Adrenal gland (tissue), 12 donors: ENCODE results near the gene PARP3. TPM values are rescaled to one million over a fixed set of nuclear protein-coding genes. Genes with fewer than 3 reads are reported as not detected.

Source experiments
- DNase-seq, 7 donors: peaks; one replicate each; pipeline ENCODE4 v3.0.0-alpha.2; 2019 to 2020
- H3K27ac ChIP-seq, 5 donors: fragments of 200-600 bp; sonication (generic) in 4 of 5; 1 replicate in 3 of 5; 2 replicates in 2 of 5; pipeline versions ENCODE4 v1.5.1 to v1.8.0; 2016 to 2020; ENCODE audit warnings: mild to moderate bottlenecking in 1 of 5
- H3K27me3 ChIP-seq: fragments of 200-600 bp; 2 replicates; pipeline ENCODE4 v1.8.0; 2021
- H3K36me3 ChIP-seq, 2 donors: fragments of 200-600 bp; replicated peaks in 1 of 2; 1 replicate in 1 of 2; 2 replicates in 1 of 2; pipeline versions ENCODE4 v1.5.1 to v1.8.0; 2018 to 2022
- H3K4me1 ChIP-seq, 2 donors: fragments of 200-600 bp; replicated peaks in 1 of 2; 1 replicate in 1 of 2; 2 replicates in 1 of 2; pipeline versions ENCODE4 v1.5.1 to v1.8.0; 2018 to 2021
- H3K4me3 ChIP-seq, 4 donors: fragments of 200-600 bp; sonication (generic) in 3 of 4; one replicate each; pipeline ENCODE4 v1.5.1; 2016 to 2018
- H3K9me3 ChIP-seq, 3 donors: fragments of 200-600 bp; sonication (generic) in 1 of 3; replicated peaks in 1 of 3; 1 replicate in 2 of 3; 2 replicates in 1 of 3; pipeline versions ENCODE4 v1.5.1 to v1.8.0; 2016 to 2021
- POLR2A ChIP-seq, 2 donors: fragments of 450-650 bp; IDR thresholded peaks; one replicate each; pipeline ENCODE4 v1.6.1; 2017; ENCODE audit warnings: antibody characterized with exemption in 2 of 2, mild to moderate bottlenecking in 2 of 2, moderate library complexity in 1 of 2
- WGBS, 4 donors: extraction: QIAGEN DNeasy Blood & Tissue Kit in 2 of 4; methylation state at CpG; one replicate each; pipeline versions ENCODE4 v1.1.5 to v1.1.7; 2013 to 2017; 5-methylcytosine and 5-hydroxymethylcytosine counted together
- intact Hi-C, 2 donors: fragments of 100-400 bp; cut with DNase I; formaldehyde crosslinking; loops; one replicate each; pipeline versions ENCODE4 v1.14.1 to v1.15.0; 2022 to 2023
- polyA plus RNA-seq, 3 donors: library from polyadenylated mRNA; stranded (reverse); fragments of 200-250 nt in 2 of 3; fragments of 350-450 nt in 1 of 3; fragmentation: Illumina TruSeq in 1 of 3; extraction: RNeasy Lipid Tissue Mini Kit (QIAGEN cat#74804) in 1 of 3; gene quantifications; one replicate each; pipeline ENCODE4 v1.2.3, GENCODE V29; 2013 to 2014
- total RNA-seq, 9 donors: library from RNA; depleted of rRNA in 4 of 9; stranded (reverse); fragments of >200 nt in 4 of 9; fragments of 120-200 nt in 1 of 9; fragmentation: NEBNext Ultra II Directional in 1 of 9; extraction: Animal tissue kit (Norgen Biotek cat#: 25700) in 1 of 9; gene quantifications; one replicate each; pipeline versions ENCODE4 v1.1.0 to v1.2.4, GENCODE V29; 2013 to 2023
- TF ChIP-seq, protein P1 (sequence below), 6 experiments: fragments of 450-650 bp in 4 of 6; fragments of 200-600 bp in 2 of 6; sonication (generic) in 1 of 6; IDR thresholded peaks; 1 replicate in 5 of 6; 2 replicates in 1 of 6; pipeline versions ENCODE4 v1.5.1 to v1.8.0; 2016 to 2021; ENCODE audit warnings: antibody characterized with exemption in 6 of 6, mild to moderate bottlenecking in 2 of 6, moderate library complexity in 1 of 6
- donor health status: healthy with polysubstance abuse.
- donor health status: Bipolar disorder and iron deficiency.
- donor health status: DM: yes; HTN: yes; CAD: no.
- donor health status: DM: no; HTN: no; CAD: no.
- donor health status: DM: no; HTN: no; CAD: no.
- donor health status: DM: yes; HTN: yes; CAD: no.

The PARP3 gene
- total and polyA plus RNA-seq, 12 donors = 7.8 to 94.1 (median 60.4) TPM

DNA sequence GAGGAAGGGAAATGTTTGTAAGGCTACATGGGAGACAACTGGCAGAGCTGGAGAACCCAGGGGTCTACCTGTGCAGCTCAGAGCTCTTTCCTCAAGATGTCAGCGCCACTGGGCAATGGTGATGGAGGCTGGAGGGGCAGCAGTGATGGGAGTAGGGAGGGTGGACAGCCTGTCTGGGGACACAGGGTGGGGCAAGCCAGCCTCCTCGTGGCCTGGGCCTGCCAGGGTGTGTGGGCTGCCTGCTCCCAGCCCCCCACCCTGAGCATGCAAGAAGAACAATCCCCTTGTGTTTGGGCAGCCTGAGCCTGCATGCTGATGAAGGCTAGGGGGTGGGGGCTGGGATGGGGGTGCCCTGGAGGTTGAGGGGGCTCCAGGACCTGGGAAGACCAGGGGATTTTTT, 23.9 kb downstream of the PARP3 start:
- intact Hi-C loops = no loop called here
- TF ChIP-seq, protein P1, sequence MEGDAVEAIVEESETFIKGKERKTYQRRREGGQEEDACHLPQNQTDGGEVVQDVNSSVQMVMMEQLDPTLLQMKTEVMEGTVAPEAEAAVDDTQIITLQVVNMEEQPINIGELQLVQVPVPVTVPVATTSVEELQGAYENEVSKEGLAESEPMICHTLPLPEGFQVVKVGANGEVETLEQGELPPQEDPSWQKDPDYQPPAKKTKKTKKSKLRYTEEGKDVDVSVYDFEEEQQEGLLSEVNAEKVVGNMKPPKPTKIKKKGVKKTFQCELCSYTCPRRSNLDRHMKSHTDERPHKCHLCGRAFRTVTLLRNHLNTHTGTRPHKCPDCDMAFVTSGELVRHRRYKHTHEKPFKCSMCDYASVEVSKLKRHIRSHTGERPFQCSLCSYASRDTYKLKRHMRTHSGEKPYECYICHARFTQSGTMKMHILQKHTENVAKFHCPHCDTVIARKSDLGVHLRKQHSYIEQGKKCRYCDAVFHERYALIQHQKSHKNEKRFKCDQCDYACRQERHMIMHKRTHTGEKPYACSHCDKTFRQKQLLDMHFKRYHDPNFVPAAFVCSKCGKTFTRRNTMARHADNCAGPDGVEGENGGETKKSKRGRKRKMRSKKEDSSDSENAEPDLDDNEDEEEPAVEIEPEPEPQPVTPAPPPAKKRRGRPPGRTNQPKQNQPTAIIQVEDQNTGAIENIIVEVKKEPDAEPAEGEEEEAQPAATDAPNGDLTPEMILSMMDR (IDR thresholded peaks at IDR 0.05) = no peak
- no peak for TF ChIP-seq POLR2A (IDR thresholded peaks at IDR 0.05)
- 85 to 100% (median 89%) methylated on average over 1 to 2 of the region's 2 CpGs for WGBS, 4 donors
- Histone ChIP-seq H3K9me3 (no peaks in the 10 kb centered on the region), H3K4me1 (peaks cover 19 to 32% of the 10 kb centered on the region in 2 donors), H3K36me3 (no peaks in the 10 kb centered on the region), H3K4me3 (no peak overlapping the region), H3K27ac (no peak overlapping the region), H3K27me3 (no peaks in the 10 kb centered on the region)
- no peak for DNase-seq

- Histone ChIP-seq H3K27ac (peak overlapping the region in 2 of 5 donors; percentile 29 to 77), H3K4me3 (peak overlapping the region in 1 of 4 donors; percentile 97), H3K36me3 (no peaks in the 10 kb centered on the region), H3K9me3 (no peaks in the 10 kb centered on the region), H3K27me3 (no peaks in the 10 kb centered on the region), H3K4me1 (peaks cover 22 to 36% of the 10 kb centered on the region in 2 donors)
- 73 to 81% (median 81%) methylated on average over 5 of the region's 5 CpGs; no CpG with 5 or more reads in 1 of the 4 donors for WGBS, 4 donors
- intact Hi-C loops = no loop called here
- TF ChIP-seq, protein P1 (IDR thresholded peaks at IDR 0.05) = no peak
- no peak for TF ChIP-seq POLR2A (IDR thresholded peaks at IDR 0.05)
- no peak for DNase-seq
Measured at GRCh38 chr3:51966486-51966885, 24.3 kb downstream of the PARP3 start.

GRCh38 chr3:51966922-51967383, 24.8 kb downstream of the PARP3 start:
- TF ChIP-seq, protein P1 (IDR thresholded peaks at IDR 0.05) = no peak
- peak in 1 of 2 donors; percentile 17 for TF ChIP-seq POLR2A (IDR thresholded peaks at IDR 0.05)
- Histone ChIP-seq H3K36me3 (no peaks in the 10 kb centered on the region), H3K9me3 (no peaks in the 10 kb centered on the region), H3K27me3 (no peaks in the 10 kb centered on the region), H3K27ac (peak overlapping the region in 3 of 5 donors; percentile 75 to 97 (median 77)), H3K4me1 (peaks cover 22 to 38% of the 10 kb centered on the region in 2 donors), H3K4me3 (peak overlapping the region in 3 of 4 donors; percentile 18 to 97 (median 26))
- intact Hi-C loops = no loop called here
- DNase-seq = no peak
- WGBS, 4 donors = 5 to 40% (median 17%) methylated on average over 4 to 33 of the region's 33 CpGs

GRCh38 chr3:51967384-51968169, 25.4 kb downstream of the PARP3 start, which contains the start of gene PCBP4:
Gene PCBP4 (minus strand): TSS chr3:51967454. CDS start chr3:51961240, 6,214 bp downstream.
- 1% methylated on average over 50 to 73 of the region's 90 CpGs; no CpG with 5 or more reads in 2 of the 4 donors for WGBS, 4 donors
- Histone ChIP-seq H3K4me1 (peaks cover 22 to 43% of the 10 kb centered on the region in 2 donors), H3K4me3 (peak within 1 kb of the TSS in 3 of 4 donors; percentile 33 to 97 (median 45)), H3K9me3 (no peaks in the 10 kb centered on the region), H3K27me3 (no peaks in the 10 kb centered on the region), H3K27ac (peak within 1 kb of the TSS; percentile 54 to 97 (median 83)), H3K36me3 (no peaks in the 10 kb centered on the region)
- DNase-seq = peak; percentile 75 to 86 (median 84)
- intact Hi-C loops = no loop called here
- TF ChIP-seq, protein P1 (IDR thresholded peaks at IDR 0.05) = no peak
- peak; percentile 45 to 75 for TF ChIP-seq POLR2A (IDR thresholded peaks at IDR 0.05)
